ENCODE results near the gene RUSC2. TPM values are rescaled to one million over a fixed set of nuclear protein-coding genes. Genes with fewer than 3 reads are reported as not detected.

RUSC2 gene
- total and polyA plus RNA-seq, 2 of the 13 experiments (the other 11 are each of a cell fraction or from before 2014, with no cell fraction given), result 2.8 to 3.3 TPM

DNA sequence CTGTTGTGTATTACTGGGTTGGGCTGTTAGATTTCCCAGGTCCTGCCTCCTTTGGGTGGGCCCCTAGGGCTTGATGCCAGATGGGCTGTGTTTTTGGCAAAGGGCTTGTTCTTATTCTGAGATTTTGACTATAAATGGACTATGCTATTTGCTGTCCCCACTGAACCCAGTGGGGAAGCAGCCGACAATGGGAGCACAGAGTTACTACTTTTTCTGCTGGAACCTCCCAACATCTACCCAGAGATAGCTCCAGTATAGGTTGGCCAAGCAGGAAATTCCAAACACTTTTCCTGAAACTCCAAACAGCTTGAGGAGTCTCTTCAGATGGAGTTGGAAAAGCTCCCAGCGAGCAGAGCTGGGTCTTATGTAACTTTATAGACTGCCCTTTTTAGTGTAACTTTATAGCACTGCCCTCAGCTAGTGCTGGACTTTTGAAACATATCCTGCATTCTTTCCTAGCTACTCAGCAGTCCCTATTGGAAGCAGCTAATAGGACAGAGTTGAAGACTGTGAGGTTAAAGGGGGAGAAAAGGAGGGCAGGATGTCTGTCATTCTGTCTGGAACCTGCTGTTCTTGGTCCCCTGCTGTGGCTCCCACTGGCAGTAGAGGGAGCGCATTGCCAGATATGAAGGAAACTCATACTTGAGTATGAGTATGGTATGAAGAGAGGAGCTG, 21.0 kb downstream of the RUSC2 start (continued):
- TF ChIP-seq, protein P1, sequence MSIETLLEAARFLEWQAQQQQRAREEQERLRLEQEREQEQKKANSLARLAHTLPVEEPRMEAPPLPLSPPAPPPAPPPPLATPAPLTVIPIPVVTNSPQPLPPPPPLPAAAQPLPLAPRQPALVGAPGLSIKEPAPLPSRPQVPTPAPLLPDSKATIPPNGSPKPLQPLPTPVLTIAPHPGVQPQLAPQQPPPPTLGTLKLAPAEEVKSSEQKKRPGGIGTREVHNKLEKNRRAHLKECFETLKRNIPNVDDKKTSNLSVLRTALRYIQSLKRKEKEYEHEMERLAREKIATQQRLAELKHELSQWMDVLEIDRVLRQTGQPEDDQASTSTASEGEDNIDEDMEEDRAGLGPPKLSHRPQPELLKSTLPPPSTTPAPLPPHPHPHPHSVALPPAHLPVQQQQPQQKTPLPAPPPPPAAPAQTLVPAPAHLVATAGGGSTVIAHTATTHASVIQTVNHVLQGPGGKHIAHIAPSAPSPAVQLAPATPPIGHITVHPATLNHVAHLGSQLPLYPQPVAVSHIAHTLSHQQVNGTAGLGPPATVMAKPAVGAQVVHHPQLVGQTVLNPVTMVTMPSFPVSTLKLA (IDR thresholded peaks at IDR 0.05), result no peak
- TF ChIP-seq ZNF563 (CRISPR knock-in tag; IDR thresholded peaks at IDR 0.05) (no peak), PHF20 (CRISPR knock-in tag; IDR thresholded peaks at IDR 0.05) (no peak), SYNCRIP (IDR thresholded peaks at IDR 0.05; ENCODE audit: insufficient read depth, low read depth, low read length) (no peak), ZSCAN20 (CRISPR knock-in tag; IDR thresholded peaks at IDR 0.05; ENCODE audit: borderline replicate concordance) (no peak), ZNF720 (CRISPR knock-in tag; IDR thresholded peaks at IDR 0.05) (no peak), REPIN1 (CRISPR knock-in tag; IDR thresholded peaks at IDR 0.05; ENCODE audit: borderline replicate concordance, low read depth) (no peak), HNRNPL (IDR thresholded peaks at IDR 0.05; ENCODE audit: low read depth, low read length) (no peak), WIZ (CRISPR knock-in tag; IDR thresholded peaks at IDR 0.05) (no peak), BORCS8-MEF2B (CRISPR knock-in tag; IDR thresholded peaks at IDR 0.05) (no peak), ZNF746 (CRISPR knock-in tag; IDR thresholded peaks at IDR 0.05) (no peak), ZNF331 (CRISPR knock-in tag; IDR thresholded peaks at IDR 0.05) (no peak), DNMT3B (CRISPR knock-in tag; conservative IDR thresholded peaks at IDR 0.05) (no peak), ARNTL (CRISPR knock-in tag; IDR thresholded peaks at IDR 0.05) (no peak), CHD4 (IDR thresholded peaks at IDR 0.05; ENCODE audit: borderline replicate concordance, low read length) (no peak), DNMT1 (CRISPR knock-in tag; IDR thresholded peaks at IDR 0.05) (no peak), ZNF75D (CRISPR knock-in tag; IDR thresholded peaks at IDR 0.05; ENCODE audit: borderline replicate concordance) (no peak), PHF21A (CRISPR knock-in tag; IDR thresholded peaks at IDR 0.05) (no peak), ZNF292 (CRISPR knock-in tag; IDR thresholded peaks at IDR 0.05; ENCODE audit: borderline replicate concordance, low read depth) (0 out of 2 replicates have a peak, but pooled peaks have one; percentile 27), NPAS2 (CRISPR knock-in tag; IDR thresholded peaks at IDR 0.05; ENCODE audit: borderline replicate concordance) (no peak), ZNF772 (CRISPR knock-in tag; IDR thresholded peaks at IDR 0.05) (no peak)
- TF ChIP-seq, protein P2, sequence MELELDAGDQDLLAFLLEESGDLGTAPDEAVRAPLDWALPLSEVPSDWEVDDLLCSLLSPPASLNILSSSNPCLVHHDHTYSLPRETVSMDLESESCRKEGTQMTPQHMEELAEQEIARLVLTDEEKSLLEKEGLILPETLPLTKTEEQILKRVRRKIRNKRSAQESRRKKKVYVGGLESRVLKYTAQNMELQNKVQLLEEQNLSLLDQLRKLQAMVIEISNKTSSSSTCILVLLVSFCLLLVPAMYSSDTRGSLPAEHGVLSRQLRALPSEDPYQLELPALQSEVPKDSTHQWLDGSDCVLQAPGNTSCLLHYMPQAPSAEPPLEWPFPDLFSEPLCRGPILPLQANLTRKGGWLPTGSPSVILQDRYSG (CRISPR knock-in tag; IDR thresholded peaks at IDR 0.05), result no peak
- TF ChIP-seq, protein P3, sequence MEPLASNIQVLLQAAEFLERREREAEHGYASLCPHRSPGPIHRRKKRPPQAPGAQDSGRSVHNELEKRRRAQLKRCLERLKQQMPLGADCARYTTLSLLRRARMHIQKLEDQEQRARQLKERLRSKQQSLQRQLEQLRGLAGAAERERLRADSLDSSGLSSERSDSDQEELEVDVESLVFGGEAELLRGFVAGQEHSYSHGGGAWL (CRISPR knock-in tag; IDR thresholded peaks at IDR 0.05), result no peak
- TF ChIP-seq, protein P4, sequence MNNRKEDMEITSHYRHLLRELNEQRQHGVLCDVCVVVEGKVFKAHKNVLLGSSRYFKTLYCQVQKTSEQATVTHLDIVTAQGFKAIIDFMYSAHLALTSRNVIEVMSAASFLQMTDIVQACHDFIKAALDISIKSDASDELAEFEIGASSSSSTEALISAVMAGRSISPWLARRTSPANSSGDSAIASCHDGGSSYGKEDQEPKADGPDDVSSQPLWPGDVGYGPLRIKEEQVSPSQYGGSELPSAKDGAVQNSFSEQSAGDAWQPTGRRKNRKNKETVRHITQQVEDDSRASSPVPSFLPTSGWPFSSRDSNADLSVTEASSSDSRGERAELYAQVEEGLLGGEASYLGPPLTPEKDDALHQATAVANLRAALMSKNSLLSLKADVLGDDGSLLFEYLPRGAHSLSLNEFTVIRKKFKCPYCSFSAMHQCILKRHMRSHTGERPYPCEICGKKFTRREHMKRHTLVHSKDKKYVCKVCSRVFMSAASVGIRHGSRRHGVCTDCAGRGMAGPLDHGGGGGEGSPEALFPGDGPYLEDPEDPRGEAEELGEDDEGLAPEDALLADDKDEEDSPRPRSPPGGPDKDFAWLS (CRISPR knock-in tag; IDR thresholded peaks at IDR 0.05; ENCODE audit: borderline replicate concordance), result no peak
- TF ChIP-seq, protein P5, sequence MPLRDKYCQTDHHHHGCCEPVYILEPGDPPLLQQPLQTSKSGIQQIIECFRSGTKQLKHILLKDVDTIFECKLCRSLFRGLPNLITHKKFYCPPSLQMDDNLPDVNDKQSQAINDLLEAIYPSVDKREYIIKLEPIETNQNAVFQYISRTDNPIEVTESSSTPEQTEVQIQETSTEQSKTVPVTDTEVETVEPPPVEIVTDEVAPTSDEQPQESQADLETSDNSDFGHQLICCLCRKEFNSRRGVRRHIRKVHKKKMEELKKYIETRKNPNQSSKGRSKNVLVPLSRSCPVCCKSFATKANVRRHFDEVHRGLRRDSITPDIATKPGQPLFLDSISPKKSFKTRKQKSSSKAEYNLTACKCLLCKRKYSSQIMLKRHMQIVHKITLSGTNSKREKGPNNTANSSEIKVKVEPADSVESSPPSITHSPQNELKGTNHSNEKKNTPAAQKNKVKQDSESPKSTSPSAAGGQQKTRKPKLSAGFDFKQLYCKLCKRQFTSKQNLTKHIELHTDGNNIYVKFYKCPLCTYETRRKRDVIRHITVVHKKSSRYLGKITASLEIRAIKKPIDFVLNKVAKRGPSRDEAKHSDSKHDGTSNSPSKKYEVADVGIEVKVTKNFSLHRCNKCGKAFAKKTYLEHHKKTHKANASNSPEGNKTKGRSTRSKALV (CRISPR knock-in tag; IDR thresholded peaks at IDR 0.05), result no peak
